HepG2 (cell line): Measurements from ENCODE around the gene RUNX2. TPM values are rescaled to one million over a fixed set of nuclear protein-coding genes. Genes with fewer than 3 reads are reported as not detected.

ENCODE experiments used
- CTCF ChIP-seq: sonication (generic); formaldehyde crosslinking; IDR thresholded peaks from 2 replicates; pipeline ENCODE4 v1.5.0; 2020; ENCODE audit warnings: mild to moderate bottlenecking, missing genetic modification reagents, moderate library complexity
- MEIS1 ChIP-seq: sonication (generic); formaldehyde crosslinking; IDR thresholded peaks from 2 replicates; pipeline ENCODE4 v1.9.0; 2021; ENCODE audit warnings: mild to moderate bottlenecking, missing genetic modification reagents, moderate library complexity, borderline replicate concordance
- MLLT10 ChIP-seq: sonication (generic); formaldehyde crosslinking; IDR thresholded peaks from 2 replicates; pipeline ENCODE4 v1.4.0; 2020; ENCODE audit warnings: missing genetic modification reagents
- MYNN ChIP-seq: sonication (generic); formaldehyde crosslinking; IDR thresholded peaks from 2 replicates; pipeline ENCODE4 v1.4.0; 2020; ENCODE audit warnings: mild to moderate bottlenecking, low read depth, missing genetic modification reagents
- PCBP1 ChIP-seq: fragments of 200-400 bp; formaldehyde crosslinking; IDR thresholded peaks from 2 replicates; pipeline ENCODE4 v1.6.1; 2017; ENCODE audit warnings: mild to moderate bottlenecking, low read depth, low read length, borderline replicate concordance
- PLRG1 ChIP-seq: fragments of 450-650 bp; conservative IDR thresholded peaks from 2 replicates; pipeline ENCODE4 v1.6.1; 2016
- SMARCE1 ChIP-seq: fragments of 450-650 bp; IDR thresholded peaks from 2 replicates; pipeline ENCODE4 v1.6.1; 2017; ENCODE audit warnings: borderline replicate concordance
- ZBTB43 ChIP-seq: sonication (generic); formaldehyde crosslinking; conservative IDR thresholded peaks from 2 replicates; pipeline ENCODE4 v1.4.0; 2020; ENCODE audit warnings: missing genetic modification reagents
- ZFP90 ChIP-seq: sonication (generic); formaldehyde crosslinking; IDR thresholded peaks from 2 replicates; pipeline ENCODE4 v1.8.0; 2022; ENCODE audit warnings: missing genetic modification reagents, mild to moderate bottlenecking, inconsistent platforms, borderline replicate concordance
- ZNF143 ChIP-seq: sonication (generic); formaldehyde crosslinking; IDR thresholded peaks from 2 replicates; pipeline ENCODE4 v1.4.0; 2020; ENCODE audit warnings: missing genetic modification reagents
- ZNF160 ChIP-seq: sonication (generic); formaldehyde crosslinking; IDR thresholded peaks from 2 replicates; pipeline ENCODE4 v1.8.0; 2022; ENCODE audit warnings: mild to moderate bottlenecking, inconsistent platforms, missing genetic modification reagents
- ZNF318 ChIP-seq: sonication (generic); formaldehyde crosslinking; IDR thresholded peaks from 2 replicates; pipeline ENCODE4 v1.4.0; 2020; ENCODE audit warnings: mild to moderate bottlenecking, missing genetic modification reagents
- ZNF432 ChIP-seq: sonication (generic); formaldehyde crosslinking; IDR thresholded peaks from 2 replicates; pipeline ENCODE4 v1.5.0; 2020; ENCODE audit warnings: missing genetic modification reagents, mild to moderate bottlenecking, borderline replicate concordance
- ZNF503 ChIP-seq: sonication (generic); formaldehyde crosslinking; IDR thresholded peaks from 2 replicates; pipeline ENCODE4 v1.4.0; 2020; ENCODE audit warnings: missing genetic modification reagents
- ZNF598 ChIP-seq: sonication (generic); formaldehyde crosslinking; IDR thresholded peaks from 2 replicates; pipeline ENCODE4 v1.5.1; 2020; ENCODE audit warnings: mild to moderate bottlenecking, missing genetic modification reagents, borderline replicate concordance
- ZNF672 ChIP-seq: sonication (generic); formaldehyde crosslinking; IDR thresholded peaks from 2 replicates; pipeline ENCODE4 v1.8.1; 2022; ENCODE audit warnings: missing genetic modification reagents
- polyA plus RNA-seq, 8 experiments: library from polyadenylated mRNA; depleted of rRNA in 3 of 8; stranded (reverse) in 7 of 8; unstranded in 1 of 8; fragments of >200 nt; fragmentation: Illumina TruSeq in 4 of 8; extraction: Trizol in 4 of 8; gene quantifications; 2 replicates each; pipeline versions ENCODE4 v1.2.1 to v1.2.3, GENCODE V29; 2011 to 2016; ENCODE audit warnings: low read depth in 4 of 8, missing spikeins in 1 of 8, mixed read lengths in 1 of 8; ENCODE audit not compliant: insufficient read depth in 1 of 8
- total RNA-seq, 5 experiments: library from RNA; depleted of rRNA; stranded (reverse); fragments of >200 nt; fragmentation: Illumina TruSeq; extraction: Trizol; gene quantifications; 2 replicates each; pipeline ENCODE4 v1.2.3, GENCODE V29; 2016; ENCODE audit warnings: low read depth in 1 of 5

RUNX2 gene
- total and polyA plus RNA-seq, 2 of the 13 experiments (the other 11 are each of a cell fraction or from before 2014, with no cell fraction given): not detected

GRCh38 chr6:45421709-45422502 is 93.8 kb downstream of the RUNX2 start (continued):
- TF ChIP-seq ZNF318 (CRISPR knock-in tag) (no peak), MEIS1 (CRISPR knock-in tag) (no peak), ZNF432 (CRISPR knock-in tag) (no peak), ZBTB43 (CRISPR knock-in tag) (no peak), ZNF598 (CRISPR knock-in tag) (no peak), MYNN (CRISPR knock-in tag) (no peak), PCBP1 (0 out of 2 replicates have a peak, but pooled peaks have one; percentile 56), CTCF (CRISPR knock-in tag) (peak; percentile 45), ZNF672 (CRISPR knock-in tag) (no peak), ZNF503 (0 out of 2 replicates have a peak, but pooled peaks have one; percentile 30), ZNF160 (CRISPR knock-in tag) (no peak), SMARCE1 (no peak), MLLT10 (CRISPR knock-in tag) (no peak), ZFP90 (CRISPR knock-in tag) (0 out of 2 replicates have a peak, but pooled peaks have one; percentile 56), ZNF143 (CRISPR knock-in tag) (peak; percentile 36; the same call in 1 of the 2 replicates), PLRG1 (no peak)
